Measurements from ENCODE around the gene RBKS. TPM values are rescaled to one million over a fixed set of nuclear protein-coding genes. Genes with fewer than 3 reads are reported as not detected.
"Not testable (repeated sequence)": the region's sequence is repeated elsewhere in the genome, so short reads cannot be mapped to it uniquely, and the experiment has no call there.

The RBKS gene
- total RNA-seq, 2 experiments from 2014 or later = 7.2 to 8.9 TPM

DNA sequence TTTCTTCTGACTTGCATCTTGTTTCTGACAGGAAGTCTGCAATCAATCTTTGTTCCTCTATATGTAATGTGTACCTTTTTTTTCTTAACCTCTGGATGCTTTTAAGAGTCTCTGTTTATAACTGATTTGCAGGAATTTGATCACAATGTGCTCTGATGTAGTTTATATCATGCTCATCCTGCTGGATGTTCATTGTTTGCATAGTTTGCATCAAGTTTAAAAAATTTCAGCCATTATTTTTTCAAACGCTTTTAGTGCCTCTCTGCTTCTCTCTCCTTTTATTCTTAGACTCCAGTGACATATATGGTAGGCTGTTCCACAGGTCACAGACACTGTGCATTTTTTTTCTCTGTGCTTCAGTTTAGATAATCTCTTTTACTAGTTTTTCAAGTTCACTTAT is 23.9 kb downstream of the RBKS start:
- intact Hi-C loops (cut with micrococcal nuclease) = no loop called here
- H3K36me3 Mint-ChIP-seq (ENCODE audit: low read depth) = no peaks in the 10 kb centered on the region
- no peak overlapping the region for H3K27ac Mint-ChIP-seq
- no peak for TF ChIP-seq CTCF (IDR thresholded peaks at IDR 0.05)
- POLR2A ChIA-PET = no interaction called here
- no peaks in the 10 kb centered on the region for H3K4me1 Mint-ChIP-seq (ENCODE audit: low read depth)
- DNase-seq (no peak), ATAC-seq (no peak)
- H3K4me3 Mint-ChIP-seq = no peak overlapping the region
- no peaks in the 10 kb centered on the region for H3K27me3 Mint-ChIP-seq
- CTCF ChIA-PET = no interaction called here
- no peaks in the 10 kb centered on the region for H3K9me3 Mint-ChIP-seq

GRCh38 chr2:27863955-27864354 is 26.2 kb downstream of the RBKS start:
- H3K4me3 Mint-ChIP-seq; intact Hi-C loops (cut with micrococcal nuclease); CTCF ChIA-PET: not testable (repeated sequence)

DNA sequence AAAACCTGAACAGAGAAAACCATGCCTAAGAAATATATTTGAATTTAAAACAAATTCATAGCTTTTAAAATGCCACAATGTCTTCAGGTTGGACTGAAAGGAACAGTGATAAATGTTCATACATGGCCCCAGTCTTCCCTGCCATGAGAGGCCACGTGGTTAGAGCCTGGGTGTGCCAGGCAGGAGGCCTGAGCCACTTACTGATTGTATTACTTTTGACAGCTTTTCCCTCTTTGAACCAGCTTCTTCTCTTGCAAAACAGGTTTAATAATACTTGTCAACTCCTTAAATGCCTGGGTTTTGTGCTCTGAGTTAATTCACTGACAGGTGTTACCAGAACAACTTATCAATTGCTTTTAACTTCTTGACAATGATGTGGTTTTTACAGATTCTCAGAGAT is 27.0 kb downstream of the RBKS start:
- H3K9me3 Mint-ChIP-seq = no peaks in the 10 kb centered on the region
- ChIA-PET CTCF (no interaction called here), POLR2A (no interaction called here)
- no peak for ATAC-seq
- no peak overlapping the region for H3K27ac Mint-ChIP-seq
- TF ChIP-seq CTCF (IDR thresholded peaks at IDR 0.05) = no peak
- H3K4me3 Mint-ChIP-seq = no peak overlapping the region
- peaks cover under 1% of the 10 kb centered on the region for H3K36me3 Mint-ChIP-seq (ENCODE audit: low read depth)
- peaks cover 8% of the 10 kb centered on the region for H3K4me1 Mint-ChIP-seq (ENCODE audit: low read depth)
- no peak for DNase-seq
- no peaks in the 10 kb centered on the region for H3K27me3 Mint-ChIP-seq
- intact Hi-C loops (cut with micrococcal nuclease) = no loop called here

More at GRCh38 chr2:27863955-27864354, 26.2 kb downstream of the RBKS start:
- H3K36me3 Mint-ChIP-seq (ENCODE audit: low read depth); H3K4me1 Mint-ChIP-seq (ENCODE audit: low read depth); H3K27me3 Mint-ChIP-seq; DNase-seq; POLR2A ChIA-PET; ATAC-seq; H3K27ac Mint-ChIP-seq; H3K9me3 Mint-ChIP-seq: not testable (repeated sequence)

- no peak overlapping the region for H3K4me3 Mint-ChIP-seq
- POLR2A ChIA-PET = no interaction called here
- no peak overlapping the region for H3K27ac Mint-ChIP-seq
- intact Hi-C loops (cut with micrococcal nuclease) = no loop called here
- peaks cover 20% of the 10 kb centered on the region for H3K4me1 Mint-ChIP-seq (ENCODE audit: low read depth)
- peaks cover 8% of the 10 kb centered on the region for H3K36me3 Mint-ChIP-seq (ENCODE audit: low read depth)
- peaks cover 5% of the 10 kb centered on the region for H3K9me3 Mint-ChIP-seq
- ATAC-seq (peak; percentile 69), DNase-seq (no peak)
- CTCF ChIA-PET = interaction anchor here (0.7 kb wide), 1 partner anchor 178 kb away, joined by 3 read pairs; no protein-coding TSS in a partner anchor
- no peaks in the 10 kb centered on the region for H3K27me3 Mint-ChIP-seq
- TF ChIP-seq CTCF (IDR thresholded peaks at IDR 0.05) = no peak
Measured at GRCh38 chr2:27860111-27860510, 30.1 kb downstream of the RBKS start.

DNA sequence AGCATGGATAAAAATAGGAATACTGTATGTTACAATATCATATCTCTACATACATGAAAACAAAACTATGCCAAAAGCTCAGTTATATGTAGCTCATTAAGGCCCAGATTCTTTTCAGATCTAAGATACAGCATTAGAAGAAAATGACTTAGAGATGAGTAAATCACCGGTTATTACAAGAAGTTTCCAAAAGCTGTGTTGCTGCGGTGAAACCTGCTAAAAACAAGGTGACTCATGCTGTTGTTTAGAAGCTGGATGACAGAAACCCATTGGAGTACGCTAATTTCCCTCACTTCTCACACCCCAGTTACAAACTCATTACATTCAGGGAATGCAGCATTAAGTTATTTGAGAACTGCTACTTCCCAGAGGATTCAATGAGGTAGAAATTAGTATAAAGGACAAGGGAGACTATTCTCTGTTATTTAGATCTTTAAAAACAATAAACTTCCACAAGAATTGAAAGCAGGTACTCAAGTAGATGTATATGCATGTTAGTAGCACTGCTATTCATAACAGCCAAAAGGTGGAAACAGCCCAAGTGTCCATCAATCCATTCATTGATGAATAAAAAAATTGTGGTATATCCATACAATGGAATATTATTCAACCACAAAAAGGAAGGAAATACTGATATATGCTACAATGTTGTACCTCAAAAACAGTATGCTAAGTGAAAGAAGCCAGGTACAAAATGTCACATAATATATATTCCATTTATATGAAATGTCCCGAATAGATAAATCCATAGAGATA is 32.6 kb downstream of the RBKS start:
- intact Hi-C loops (cut with micrococcal nuclease) = no loop called here
- POLR2A ChIA-PET = no interaction called here

More for the DNA sequence above, 32.6 kb downstream of the RBKS start:
- DNase-seq (peak; percentile 27), ATAC-seq (peak; percentile 55)
- Mint-ChIP-seq H3K4me3 (no peak overlapping the region), H3K4me1 (ENCODE audit: low read depth) (peaks cover 20% of the 10 kb centered on the region), H3K27ac (peak overlapping the region; percentile 52), H3K9me3 (peaks cover 5% of the 10 kb centered on the region), H3K36me3 (ENCODE audit: low read depth) (peaks cover 11% of the 10 kb centered on the region), H3K27me3 (no peaks in the 10 kb centered on the region)
- TF ChIP-seq CTCF (IDR thresholded peaks at IDR 0.05) = no peak
- CTCF ChIA-PET = interaction anchor here (1.4 kb wide), 1 partner anchor 14 kb away, joined by 3 read pairs; no protein-coding TSS in a partner anchor

All from activated CD8-positive, alpha-beta T cell treated with anti-CD3 and anti-CD28 coated beads for 36 hours (primary cell).